Kidney capillary endothelial cell (primary cell): ENCODE results near the gene PRMT7.

Experiments
- DNase-seq: peaks from one replicate; pipeline ENCODE4 v3.0.0-alpha.2; 2018; ENCODE audit warnings: low spot score

The PRMT7 gene, protein sequence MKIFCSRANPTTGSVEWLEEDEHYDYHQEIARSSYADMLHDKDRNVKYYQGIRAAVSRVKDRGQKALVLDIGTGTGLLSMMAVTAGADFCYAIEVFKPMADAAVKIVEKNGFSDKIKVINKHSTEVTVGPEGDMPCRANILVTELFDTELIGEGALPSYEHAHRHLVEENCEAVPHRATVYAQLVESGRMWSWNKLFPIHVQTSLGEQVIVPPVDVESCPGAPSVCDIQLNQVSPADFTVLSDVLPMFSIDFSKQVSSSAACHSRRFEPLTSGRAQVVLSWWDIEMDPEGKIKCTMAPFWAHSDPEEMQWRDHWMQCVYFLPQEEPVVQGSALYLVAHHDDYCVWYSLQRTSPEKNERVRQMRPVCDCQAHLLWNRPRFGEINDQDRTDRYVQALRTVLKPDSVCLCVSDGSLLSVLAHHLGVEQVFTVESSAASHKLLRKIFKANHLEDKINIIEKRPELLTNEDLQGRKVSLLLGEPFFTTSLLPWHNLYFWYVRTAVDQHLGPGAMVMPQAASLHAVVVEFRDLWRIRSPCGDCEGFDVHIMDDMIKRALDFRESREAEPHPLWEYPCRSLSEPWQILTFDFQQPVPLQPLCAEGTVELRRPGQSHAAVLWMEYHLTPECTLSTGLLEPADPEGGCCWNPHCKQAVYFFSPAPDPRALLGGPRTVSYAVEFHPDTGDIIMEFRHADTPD

DNA sequence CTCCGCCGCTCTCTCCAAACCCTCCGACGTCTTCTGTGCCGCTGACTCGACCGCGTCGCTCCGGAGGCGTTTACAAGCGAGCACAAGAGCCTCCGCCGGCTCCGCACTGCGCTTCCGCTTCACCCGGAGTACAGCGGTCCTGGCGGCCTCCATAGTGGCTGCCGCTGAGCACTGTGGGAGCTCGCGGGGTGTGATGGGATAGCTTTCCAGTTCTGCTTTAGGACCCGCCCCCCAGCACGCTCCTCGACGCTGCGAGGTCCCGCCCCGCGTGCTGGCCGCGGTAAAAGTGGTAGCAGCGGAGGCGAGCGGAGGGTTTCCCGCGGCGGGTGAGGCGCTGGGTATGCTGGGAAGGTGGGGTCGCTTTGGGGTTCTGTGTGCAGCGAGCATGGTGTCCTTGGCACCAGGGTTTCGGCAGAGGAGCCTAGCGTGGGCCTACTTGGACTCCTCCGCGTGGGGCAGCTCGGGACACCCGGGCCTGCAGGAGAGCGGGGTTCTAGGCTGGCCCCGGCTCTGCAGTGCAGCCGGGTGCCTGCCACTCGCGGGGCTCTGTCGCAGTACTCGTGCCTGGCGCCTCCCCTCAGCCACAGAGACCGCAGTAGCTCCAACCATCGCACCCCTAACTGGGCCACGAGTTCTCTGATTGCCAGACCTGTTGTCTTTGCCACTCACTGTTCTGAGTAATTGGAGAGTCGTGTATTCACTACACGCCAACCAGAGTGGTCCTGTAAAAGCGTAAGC is at the start of gene PRMT7, which contains the start of gene SLC7A6OS:
TSS of gene PRMT7 (plus strand) at position 246 of the 738 bp plus-strand sequence. CDS start 4,961 bp downstream, outside the sequence.
TSS of gene SLC7A6OS (minus strand) at position 173 of the 738 bp plus-strand sequence. CDS start at position 153, 20 bp downstream.
- peak; percentile 86 for DNase-seq

DNA sequence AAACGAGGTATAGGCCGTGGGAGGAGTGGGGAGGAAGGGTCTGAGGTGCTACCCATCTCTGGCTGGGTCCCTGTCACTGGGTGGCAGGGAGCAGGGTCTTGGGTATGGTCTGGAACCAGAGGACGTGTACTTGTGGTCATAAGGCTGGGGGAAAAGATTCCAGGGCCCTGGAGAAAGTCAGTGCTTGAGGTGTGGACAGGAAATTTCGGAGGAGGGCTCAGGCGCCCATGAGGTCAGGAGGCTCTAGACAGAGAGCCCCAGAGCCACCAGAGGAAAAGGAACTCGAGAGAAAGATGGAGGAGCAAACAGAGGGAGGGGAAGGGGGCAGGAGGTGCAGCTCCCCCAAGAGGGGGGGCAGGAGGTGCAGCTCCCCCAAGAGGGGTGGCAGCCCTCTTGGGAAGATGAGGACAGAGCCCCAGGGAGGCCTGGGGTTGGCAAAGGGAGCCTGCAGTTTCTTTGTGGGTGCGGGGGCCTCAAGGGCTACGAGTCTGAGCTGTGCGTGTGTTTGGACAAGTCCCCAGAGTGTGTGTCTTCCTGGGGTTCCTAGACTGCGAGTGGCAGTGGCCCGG is 47.2 kb upstream of the PRMT7 start:
- no peak for DNase-seq

DNA sequence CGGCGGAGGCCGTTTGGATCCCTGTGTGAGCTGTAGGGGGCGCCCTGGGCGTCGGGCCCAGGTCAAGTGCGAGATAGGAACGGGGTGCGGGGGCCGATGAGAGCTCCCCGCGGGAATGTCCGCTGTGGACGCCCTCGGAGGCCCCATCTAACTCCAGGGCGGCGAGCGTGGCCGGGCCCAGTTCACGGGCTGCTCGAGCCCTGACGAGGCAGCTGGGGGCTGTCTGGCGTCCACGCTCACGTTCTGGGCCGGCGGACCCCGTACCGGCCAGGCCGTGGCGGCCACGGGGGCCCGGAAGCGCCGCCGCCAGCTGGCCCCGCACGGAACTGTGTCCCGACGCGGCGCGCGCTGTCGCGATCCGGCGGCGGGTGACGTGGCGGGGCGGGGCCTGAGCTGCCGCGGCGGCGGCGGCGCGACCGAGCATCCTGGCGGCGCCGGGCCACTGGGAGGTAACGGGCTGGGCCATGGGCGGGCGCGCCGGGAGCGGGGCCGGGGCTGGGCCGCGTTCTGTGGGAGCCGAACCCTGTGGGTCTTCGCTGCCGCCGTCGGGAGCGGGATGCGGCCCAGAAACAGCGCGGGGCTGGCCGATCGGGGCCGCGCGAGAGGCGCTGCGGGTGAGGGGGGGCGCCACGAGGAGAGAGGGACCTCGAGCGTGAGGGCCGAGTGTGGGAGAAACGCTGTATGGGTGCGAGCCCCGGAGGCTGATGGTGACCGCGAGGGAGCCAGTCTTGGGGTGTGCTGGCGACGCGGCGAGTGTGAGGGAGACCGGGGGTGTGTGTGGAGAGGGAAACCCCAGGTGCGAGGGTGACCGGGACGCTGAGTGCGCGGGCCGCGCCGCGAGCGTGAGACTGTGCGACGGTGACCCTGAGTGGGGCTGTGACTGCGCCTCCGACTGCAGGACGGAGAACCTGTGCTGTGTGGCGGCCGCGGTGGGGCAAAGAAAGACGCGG is 46.4 kb upstream of the PRMT7 start, which contains the start of gene SLC7A6:
TSS of gene SLC7A6 (plus strand) at position 399 of the 950 bp plus-strand sequence. CDS start 10,201 bp downstream, outside the sequence.
- DNase-seq, result peak; percentile 75

DNA sequence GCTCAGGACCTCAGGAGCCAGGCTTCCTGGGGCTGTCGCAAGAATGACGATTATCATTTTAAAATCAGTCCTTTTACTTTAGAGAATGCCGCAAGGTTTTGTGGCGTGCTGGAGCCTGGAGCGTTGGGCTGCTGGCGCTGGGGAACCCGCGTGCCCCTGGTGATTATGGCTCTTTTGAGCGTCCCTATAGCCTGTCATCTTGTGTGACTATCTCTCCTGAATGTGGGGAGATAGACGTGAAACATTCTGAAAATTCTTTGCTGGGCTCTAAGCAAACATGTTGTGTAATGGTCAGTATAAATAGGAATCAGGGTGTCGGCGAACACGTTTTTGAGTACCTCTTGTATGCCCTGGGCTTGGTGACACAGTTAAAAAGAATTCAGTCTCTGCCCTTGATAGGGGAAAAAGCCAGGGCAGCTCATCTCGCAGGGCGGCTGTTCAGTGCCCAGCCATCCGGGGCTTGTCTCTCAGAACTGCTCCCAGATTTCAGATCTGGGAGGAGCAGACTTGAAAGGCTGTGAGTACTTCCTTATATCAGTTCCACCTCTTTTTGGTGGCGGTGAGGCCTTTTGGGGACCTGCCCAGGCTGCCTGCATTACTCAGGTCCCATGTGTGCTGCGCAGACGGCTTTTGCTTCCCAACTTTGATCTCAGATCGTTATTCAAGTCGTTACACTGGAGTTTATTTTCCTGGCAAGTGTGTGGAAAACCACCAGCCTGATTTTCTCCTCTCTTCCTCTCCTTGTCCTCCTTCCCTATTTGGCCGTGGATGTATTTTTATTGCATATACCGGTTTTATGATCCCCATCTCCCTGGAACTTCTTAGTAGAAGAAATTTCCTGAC is 45.5 kb upstream of the PRMT7 start:
- peak; percentile 67 for DNase-seq

DNA sequence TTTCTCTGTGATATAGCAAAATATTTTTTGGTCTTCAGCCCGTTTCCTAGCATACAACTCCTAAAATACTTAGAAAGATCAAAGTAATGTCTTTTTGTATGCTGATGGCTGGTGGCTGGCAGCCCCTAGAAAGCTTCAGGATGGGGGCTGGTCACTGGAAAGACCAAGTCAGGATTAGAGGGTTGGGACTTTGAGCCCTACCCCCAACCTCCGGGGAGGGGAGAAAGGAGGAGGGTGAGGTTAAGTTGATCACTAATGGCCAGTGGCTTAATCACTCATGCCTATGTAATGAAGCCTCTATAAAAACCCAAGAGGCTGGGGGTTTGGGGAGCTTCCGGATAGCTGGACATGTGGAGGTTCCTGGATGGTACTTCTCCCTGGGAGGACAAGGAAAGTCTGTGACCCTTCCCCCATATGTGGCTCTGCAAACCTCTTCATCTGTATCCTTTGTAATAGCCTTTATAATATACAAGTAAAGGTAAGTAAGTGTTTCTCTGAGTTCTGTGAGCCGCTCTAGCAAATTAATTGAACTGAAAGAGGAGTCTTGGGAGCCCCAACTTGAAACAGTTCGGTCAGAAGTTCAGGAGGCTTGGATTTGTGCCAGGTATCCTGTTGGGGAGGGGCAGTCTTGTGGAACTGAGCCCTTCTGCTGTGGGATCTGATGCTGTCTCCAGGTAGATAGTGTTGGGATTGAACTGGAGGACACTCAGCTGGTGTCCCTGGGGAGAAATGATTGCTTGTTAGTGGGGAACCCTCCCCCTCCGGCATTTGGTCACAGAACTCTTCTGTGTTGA is 43.0 kb upstream of the PRMT7 start:
- no peak for DNase-seq

DNA sequence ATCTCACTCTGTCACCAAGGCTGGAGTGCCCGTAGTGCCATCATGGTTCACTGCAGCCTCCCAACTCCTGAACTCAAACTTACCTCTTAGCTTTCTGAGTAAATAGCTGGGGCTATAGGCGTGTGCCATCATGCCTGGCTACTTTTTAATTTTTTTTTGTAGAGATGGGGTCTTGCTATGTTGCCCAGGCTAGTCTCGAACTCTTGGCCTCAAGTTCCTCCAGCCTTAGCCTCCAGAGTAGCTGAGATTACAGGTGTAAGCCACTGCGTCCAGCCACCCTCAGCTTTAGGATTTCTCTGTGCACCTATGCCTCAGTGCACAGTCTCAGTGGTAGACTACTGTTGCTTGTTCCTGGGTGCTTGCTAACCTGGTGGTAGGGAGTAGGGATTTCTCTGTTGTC is 41.0 kb upstream of the PRMT7 start:
- no peak for DNase-seq

DNA sequence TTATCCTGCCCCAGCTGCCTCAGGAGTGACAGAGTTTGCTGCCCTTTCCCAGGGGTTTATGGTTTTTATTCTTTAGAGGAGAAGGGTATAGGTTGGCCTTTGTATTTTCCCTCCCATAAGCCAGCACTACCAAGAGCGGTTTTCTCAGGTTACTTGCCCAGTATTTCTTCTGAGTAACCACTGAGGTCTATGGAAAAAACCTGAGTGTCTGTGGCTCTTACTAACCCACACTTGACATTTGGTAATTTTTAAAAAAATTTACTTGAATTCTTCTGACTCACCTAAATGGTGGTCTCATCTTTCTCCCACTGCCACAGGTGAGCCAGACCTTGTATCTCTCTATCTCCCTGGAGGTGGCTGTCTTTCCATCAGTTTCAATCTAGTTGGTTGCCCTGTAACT is 40.5 kb upstream of the PRMT7 start:
- no peak for DNase-seq

DNA sequence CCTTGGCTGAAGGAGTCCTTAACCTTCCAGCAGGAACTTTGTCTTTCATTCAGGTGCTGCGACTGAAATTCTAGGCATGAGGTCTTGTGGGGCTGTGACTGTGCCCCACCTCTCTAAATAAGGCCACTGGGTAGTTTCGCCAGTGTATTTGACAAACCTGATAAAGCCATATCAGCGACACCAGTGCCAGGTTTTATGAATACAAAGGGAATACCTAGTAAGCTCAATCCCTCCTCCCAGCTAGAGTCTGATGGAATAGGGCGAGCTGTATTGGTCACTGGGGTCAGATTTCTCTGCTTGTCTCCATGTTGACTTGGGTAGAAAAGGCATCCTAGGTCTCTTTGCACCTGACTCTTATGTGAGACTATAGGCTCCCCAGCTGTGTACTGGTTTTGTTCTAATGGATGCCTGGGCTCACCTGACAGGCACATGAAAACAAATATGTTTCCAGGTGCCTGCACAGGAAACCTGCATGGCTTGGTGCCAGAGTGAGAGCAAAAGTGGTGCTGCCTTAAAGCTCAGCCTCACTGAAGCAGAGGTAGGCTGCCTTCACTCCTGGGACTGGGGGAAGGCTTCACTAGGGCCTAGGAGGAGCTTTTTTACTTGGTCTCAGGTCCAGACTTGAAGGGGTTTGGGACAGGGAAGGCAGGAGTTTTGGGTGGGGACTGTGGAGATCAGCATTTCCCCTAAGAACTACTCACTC is 38.2 kb upstream of the PRMT7 start:
- DNase-seq, result no peak

DNA sequence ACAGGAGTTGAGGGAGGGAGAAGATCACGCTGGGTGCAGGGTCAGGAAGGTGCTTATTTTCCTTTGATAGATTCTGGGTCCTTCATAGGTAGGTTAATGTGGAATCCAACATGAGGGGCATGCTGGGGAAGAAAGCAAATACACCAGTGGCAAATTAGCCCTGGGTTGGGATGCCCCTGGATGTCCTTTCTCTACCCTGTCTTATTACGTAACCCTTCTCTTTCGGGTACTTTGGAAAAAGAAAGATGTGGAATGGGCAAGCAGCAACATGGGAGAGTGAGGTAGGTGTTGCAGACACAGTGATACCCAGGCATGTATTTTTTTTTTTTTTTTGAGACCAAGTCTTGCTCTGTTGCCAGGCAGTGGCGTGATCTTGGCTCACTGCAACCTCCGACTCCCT is 37.4 kb upstream of the PRMT7 start:
- no peak for DNase-seq

DNA sequence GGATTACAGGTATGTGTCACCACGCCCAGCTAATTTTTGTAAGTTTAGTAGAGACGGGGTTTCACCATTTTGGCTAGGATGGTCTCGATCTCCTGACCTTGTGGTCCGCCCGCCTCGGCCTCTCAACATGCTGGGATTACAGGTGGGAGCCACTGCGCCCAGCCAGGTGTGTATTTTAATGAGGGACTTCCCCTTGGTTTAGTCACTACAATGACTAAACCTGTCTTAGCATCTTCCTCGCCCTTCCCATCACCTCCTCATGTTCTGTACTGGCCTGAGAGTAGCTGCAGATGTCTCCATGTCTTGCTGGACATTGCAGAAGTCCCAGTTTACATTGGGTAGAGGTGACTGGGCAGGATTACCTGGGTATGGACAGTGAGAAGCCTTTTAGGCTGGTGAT is 36.9 kb upstream of the PRMT7 start:
- no peak for DNase-seq

DNA sequence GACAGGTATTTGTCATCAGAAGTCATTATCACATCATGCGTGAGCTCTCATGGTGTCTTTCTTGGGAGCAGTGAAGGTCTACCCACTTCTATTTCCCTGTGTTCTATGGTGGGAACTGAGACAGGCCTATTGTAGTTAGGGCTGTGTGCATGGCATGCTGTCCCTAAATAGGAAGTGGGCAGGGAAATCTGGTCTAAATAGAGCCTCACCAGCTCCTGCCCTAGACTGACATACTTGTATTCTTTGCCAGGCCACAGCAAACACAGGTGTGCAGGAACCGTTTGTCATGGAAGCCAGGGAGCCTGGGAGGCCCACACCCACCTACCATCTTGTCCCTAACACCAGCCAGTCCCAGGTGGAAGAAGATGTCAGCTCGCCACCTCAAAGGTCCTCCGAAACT is 36.4 kb upstream of the PRMT7 start:
- no peak for DNase-seq

DNA sequence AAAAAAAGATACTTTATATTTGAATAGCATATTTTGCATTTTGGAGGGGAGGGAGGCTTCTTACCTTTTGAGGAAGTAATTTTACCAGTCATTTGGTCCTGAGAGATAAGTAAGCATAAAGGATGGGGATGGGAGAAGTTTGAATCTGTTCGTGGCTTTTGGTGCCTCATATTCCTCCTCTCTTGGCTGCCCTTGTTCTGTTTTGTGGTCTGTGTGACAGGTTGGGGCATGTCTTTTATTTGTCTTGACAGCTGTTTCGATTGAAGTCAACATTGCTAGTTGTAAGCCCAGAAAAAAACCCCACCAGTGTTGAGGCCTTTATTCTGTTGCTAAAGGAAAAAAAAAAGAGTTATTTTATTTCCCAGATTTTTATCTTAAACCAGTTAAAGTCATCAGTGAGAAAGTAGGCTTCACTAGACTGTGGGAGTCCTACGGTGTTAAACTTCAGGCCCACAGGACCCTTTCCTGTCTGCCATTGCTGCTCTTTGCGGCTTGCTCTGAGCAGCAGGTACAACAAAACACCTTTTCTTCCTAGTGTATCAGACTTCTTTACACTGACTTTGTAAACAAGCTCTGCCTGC is 35.1 kb upstream of the PRMT7 start:
- DNase-seq, result no peak

DNA sequence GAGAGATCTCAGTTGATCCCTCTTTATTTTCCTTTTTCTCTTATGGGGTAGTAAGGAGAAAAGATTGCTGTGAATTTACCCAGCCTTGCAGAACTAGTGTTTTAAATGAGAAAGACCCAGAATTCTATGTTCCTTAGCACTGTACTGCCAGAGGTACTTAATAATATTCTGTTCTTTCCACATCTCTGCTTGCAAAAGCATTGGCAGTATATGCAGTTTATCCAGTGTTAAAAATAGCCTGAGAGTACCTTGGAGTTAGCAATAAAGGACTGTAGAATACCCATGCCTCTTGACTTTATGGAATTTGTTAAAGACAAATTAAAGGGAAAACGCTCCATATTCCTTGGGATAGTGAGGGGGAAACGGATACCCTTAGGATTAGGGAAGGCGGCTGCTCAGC is 34.6 kb upstream of the PRMT7 start:
- DNase-seq, result no peak

DNA sequence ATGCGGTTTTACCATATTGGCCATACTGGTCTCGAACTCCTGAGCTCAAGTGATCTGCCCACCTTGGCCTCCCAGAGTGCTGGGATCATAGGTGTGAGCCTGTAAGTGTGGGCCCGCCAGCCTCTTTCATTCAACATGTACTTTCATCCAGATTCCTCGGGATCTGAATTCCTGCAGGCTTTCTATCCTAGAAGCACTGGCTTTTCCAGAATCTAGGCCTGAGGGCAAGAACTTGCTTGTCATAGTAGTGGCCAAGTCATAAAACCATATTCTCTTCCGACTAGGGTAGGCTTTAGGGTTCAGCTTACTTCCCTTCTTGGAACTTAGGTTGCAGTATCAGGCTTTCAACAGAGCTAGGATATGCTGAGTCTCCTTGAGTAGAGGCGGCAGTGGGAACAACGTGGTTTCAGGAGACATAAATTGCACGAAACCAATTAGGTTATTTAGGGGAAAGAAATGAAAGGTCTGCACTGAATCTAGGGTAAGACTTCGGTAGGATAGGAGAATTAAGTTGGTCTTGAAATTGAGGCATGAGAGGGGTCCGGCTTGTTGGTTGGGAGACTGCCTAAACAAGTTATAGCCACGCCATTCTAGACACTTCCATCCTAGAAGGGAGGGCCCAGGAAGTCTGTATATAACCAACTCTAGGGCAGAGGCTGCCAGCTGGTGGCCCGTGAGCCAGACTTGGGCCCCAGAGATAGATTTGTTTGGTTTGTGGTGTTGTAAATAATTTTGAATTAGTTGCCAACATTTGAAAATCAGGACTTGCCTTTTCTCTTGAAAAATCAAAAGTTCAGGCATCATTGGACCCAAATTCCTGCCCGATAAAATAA is 30.9 kb upstream of the PRMT7 start:
- DNase-seq, result no peak

DNA sequence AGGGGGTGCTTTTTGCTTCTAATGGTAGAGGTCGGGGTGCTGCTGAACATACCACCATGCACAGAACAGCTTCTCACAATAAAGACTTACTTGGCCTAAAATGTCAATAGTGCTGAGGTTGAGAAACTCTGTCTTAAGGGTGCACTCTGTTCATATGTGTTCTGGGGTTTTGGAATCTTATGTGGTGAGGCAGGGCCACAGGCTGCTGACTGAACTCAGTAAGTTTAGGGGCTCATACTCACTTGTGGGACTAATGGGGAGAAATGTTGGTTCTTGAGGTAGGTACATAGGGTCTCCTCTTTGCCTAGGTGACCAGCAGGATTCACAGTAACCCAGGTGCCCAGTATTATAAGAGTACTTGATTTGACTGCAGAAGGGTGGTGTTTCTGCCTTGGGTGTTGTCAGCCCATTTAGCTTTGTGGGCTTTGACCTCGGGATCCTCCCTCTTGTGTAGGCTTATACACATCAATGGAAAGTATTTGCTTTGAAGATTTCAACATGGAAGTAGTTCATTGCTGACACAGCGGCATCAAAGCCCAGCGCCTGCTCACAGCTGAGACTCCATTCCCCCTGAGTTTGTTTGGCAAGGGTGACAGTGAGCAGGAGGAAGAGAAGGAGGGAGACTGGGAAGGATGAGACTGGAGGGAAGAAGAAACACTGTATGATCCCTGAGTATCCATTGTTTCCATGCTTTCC is 29.3 kb upstream of the PRMT7 start:
- DNase-seq, result no peak

DNA sequence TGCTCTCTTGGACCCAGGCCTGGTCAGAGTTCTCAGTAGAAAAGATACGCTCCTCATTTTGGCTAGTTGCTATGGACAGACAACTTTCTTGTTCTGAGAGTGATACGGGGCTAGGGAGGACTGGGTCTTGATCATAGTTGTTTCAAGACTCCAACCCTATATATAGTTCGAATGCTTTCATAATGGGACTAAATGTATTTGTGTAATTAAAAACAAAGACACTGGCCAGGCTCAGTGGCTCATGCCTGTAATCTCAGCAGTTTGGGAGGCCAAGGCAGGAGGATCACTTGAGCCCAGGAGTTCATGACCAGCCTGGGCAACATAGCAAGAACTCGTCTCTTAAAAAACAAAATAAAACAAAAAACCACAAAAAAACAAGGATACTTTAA is 28.8 kb upstream of the PRMT7 start:
- DNase-seq, result no peak

DNA sequence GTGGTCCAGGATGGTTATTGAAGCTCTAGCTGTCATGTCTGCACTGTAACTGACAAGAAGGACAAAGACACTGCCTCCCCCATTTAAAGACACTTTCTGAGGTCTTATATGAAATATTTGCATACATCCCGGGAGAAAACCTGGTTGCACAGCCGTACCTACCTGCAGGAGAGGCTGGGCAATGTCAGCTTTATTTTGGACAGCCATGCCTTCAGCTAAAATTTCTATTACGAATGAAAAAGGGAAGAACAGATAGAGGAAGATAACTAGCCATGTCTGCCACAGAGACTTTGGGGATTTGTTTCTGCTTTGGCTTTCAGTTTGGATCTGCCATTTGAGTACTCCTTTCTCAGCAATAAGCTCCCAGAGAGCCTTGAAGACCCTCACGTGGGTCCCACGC is 27.5 kb upstream of the PRMT7 start:
- no peak for DNase-seq
